OCI-LY3 (cell line): ENCODE data around the gene CDK19.

Experiments used
- EZH2phosphoT487 ChIP-seq: fragments of 200-600 bp; shearing (Covaris generic); IDR thresholded peaks from 2 replicates; pipeline ENCODE4 v1.6.1; 2018; ENCODE audit warnings: antibody characterized with exemption, mixed run types, low read depth
- TF ChIP-seq, protein P1 (sequence below): fragments of 200-600, 300-600 bp; sonication (generic); IDR thresholded peaks from 2 replicates; pipeline ENCODE4 v1.5.1; 2014; ENCODE audit warnings: antibody characterized with exemption, low read length, low read depth

DNA sequence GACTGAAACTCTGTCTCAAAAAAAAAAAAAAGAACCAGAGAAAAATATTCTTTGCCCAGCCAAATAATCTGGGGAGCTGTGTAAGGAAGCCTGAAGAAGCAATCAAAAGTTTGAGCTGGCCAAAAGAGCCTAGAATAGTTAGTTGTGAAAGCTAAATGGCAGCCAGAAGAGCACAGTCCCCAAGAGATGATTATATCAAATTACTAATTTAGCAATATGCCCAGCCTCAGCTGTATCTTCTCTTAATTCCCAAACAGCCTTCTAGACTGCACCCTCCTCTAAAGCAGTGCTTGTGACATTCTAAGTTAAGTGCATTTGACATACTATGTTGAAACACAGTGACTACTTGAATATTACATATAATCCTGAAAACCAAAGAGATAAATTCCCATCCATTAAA is 38.9 kb downstream of the CDK19 start:
- TF ChIP-seq, protein P1, sequence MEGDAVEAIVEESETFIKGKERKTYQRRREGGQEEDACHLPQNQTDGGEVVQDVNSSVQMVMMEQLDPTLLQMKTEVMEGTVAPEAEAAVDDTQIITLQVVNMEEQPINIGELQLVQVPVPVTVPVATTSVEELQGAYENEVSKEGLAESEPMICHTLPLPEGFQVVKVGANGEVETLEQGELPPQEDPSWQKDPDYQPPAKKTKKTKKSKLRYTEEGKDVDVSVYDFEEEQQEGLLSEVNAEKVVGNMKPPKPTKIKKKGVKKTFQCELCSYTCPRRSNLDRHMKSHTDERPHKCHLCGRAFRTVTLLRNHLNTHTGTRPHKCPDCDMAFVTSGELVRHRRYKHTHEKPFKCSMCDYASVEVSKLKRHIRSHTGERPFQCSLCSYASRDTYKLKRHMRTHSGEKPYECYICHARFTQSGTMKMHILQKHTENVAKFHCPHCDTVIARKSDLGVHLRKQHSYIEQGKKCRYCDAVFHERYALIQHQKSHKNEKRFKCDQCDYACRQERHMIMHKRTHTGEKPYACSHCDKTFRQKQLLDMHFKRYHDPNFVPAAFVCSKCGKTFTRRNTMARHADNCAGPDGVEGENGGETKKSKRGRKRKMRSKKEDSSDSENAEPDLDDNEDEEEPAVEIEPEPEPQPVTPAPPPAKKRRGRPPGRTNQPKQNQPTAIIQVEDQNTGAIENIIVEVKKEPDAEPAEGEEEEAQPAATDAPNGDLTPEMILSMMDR, result no peak
- TF ChIP-seq EZH2phosphoT487, result no peak
